Raji (cell line): ENCODE results near the gene MATN1.

ENCODE experiments used
- POLR2A ChIP-seq: IDR thresholded peaks from 2 replicates; pipeline ENCODE4 v1.6.1; 2011; ENCODE audit warnings: low read depth, low read length, control low read depth; ENCODE audit not compliant: insufficient read depth

MATN1 gene

GRCh38 chr1:30682396-30683275 is 40.7 kb downstream of the MATN1 start:
- TF ChIP-seq POLR2A, result no peak

GRCh38 chr1:30681782-30682181 is 41.6 kb downstream of the MATN1 start:
- no peak for TF ChIP-seq POLR2A

GRCh38 chr1:30680879-30681278 is 42.5 kb downstream of the MATN1 start:
- TF ChIP-seq POLR2A, result no peak

GRCh38 chr1:30680429-30680828 is 43.0 kb downstream of the MATN1 start:
- TF ChIP-seq POLR2A, result no peak

GRCh38 chr1:30679976-30680305 is 43.4 kb downstream of the MATN1 start:
- TF ChIP-seq POLR2A, result no peak

GRCh38 chr1:30679201-30679975 is 44.0 kb downstream of the MATN1 start:
- no peak for TF ChIP-seq POLR2A

- no peak for TF ChIP-seq POLR2A
These were observed 45.2 kb downstream of the MATN1 start for GRCh38 chr1:30678209-30678608.

GRCh38 chr1:30677471-30677870 is 45.9 kb downstream of the MATN1 start:
- no peak for TF ChIP-seq POLR2A

- no peak for TF ChIP-seq POLR2A
These were observed 47.6 kb downstream of the MATN1 start for GRCh38 chr1:30675761-30676160.

- TF ChIP-seq POLR2A, result no peak
These were observed 48.1 kb downstream of the MATN1 start for GRCh38 chr1:30675289-30675688.

- TF ChIP-seq POLR2A, result no peak
These were observed 50.0 kb downstream of the MATN1 start for GRCh38 chr1:30673395-30673794.

GRCh38 chr1:30672661-30673060 is 50.7 kb downstream of the MATN1 start:
- TF ChIP-seq POLR2A, result no peak

- TF ChIP-seq POLR2A, result no peak
These were observed 52.9 kb downstream of the MATN1 start for GRCh38 chr1:30670240-30671060.

GRCh38 chr1:30668546-30669327 is 54.6 kb downstream of the MATN1 start:
- no peak for TF ChIP-seq POLR2A

GRCh38 chr1:30668024-30668423 is 55.4 kb downstream of the MATN1 start:
- TF ChIP-seq POLR2A, result no peak

GRCh38 chr1:30666756-30667273 is 56.6 kb downstream of the MATN1 start:
- no peak for TF ChIP-seq POLR2A
